HuH-7.5 (cell line): ENCODE measurements around the gene OR6K3.
"Not testable (repeated sequence)": the region's sequence is repeated elsewhere in the genome, so short reads cannot be mapped to it uniquely, and the experiment has no call there.

Source experiments
- DNase-seq: peaks from one replicate; pipeline ENCODE4 v3.0.0; 2011; ENCODE audit warnings: low spot score

Gene OR6K3, protein sequence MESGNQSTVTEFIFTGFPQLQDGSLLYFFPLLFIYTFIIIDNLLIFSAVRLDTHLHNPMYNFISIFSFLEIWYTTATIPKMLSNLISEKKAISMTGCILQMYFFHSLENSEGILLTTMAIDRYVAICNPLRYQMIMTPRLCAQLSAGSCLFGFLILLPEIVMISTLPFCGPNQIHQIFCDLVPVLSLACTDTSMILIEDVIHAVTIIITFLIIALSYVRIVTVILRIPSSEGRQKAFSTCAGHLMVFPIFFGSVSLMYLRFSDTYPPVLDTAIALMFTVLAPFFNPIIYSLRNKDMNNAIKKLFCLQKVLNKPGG

DNA sequence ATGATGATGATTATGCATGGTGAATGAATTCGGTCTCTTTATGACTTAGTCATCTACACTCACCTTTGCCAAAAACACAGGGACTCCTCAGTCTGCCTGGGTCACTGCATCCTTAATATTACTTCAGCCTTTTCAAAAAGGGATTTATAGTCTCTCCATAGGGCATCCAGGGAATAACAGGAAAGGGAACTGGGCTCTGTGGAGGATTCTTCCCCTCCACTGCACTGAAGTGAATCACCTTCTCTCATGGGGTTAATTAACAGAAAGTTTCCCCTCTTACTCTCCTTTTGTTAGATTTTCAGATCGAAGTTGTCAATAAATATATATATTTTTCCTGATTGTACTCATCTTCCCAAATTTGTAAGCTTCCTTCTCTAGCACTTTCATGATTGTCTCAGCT lies at the start of gene OR6K3:
TSS of gene OR6K3 (minus strand) at position 101 of the 400 bp plus-strand sequence. CDS start 2,605 bp downstream, outside the sequence.
- no peak for DNase-seq

DNA sequence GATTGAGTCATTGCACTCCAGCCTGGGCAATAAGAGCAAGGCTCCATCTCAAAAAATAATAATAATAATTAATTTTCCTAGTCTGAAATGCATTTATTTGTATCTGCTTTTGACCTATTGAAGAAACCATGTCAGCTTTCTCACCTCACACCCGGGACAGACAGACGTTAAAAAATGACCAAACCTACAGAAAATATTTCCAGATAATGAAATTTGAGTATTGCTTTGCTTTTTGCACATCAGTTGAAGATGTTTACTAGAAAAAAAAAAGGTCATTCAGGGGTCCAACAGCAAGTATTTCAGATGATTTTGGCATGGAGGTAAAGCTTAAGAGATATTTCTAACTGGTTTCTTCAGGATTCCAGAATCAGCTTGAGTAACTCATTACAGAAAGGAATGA lies 33.9 kb upstream of the OR6K3 start, which contains the start of gene OR6K6:
TSS of gene OR6K6 (plus strand) at position 301 of the 400 bp plus-strand sequence. CDS start 168 bp downstream, outside the sequence.
- DNase-seq: no peak

DNA sequence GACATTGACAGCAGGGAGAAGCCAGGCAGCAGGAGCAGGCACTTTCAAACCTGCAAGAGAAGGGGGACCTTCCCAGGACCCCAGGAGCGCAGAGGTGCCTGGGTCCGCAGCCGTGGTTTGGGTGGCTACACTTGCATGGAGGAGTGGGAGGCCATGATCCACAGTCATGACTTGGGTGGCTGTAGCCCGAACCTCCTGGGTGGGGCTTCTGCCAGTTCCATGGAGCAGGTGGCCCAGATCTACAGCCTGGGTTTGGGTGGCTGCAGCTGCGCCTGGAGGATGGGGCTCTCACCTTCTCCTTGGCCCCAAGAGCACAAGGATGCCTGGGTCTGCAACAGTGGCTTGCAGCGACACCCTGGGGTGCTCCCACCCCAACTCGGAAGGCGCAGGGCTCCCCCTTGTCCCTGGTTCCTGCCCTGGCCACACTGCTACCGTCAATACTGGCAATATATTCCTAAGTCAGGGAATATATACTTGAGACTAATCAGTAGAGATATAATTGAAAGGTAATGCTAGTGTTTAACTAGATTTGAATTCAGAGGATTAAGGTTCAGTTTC lies 31.7 kb upstream of the OR6K3 start:
- no peak for DNase-seq

DNA sequence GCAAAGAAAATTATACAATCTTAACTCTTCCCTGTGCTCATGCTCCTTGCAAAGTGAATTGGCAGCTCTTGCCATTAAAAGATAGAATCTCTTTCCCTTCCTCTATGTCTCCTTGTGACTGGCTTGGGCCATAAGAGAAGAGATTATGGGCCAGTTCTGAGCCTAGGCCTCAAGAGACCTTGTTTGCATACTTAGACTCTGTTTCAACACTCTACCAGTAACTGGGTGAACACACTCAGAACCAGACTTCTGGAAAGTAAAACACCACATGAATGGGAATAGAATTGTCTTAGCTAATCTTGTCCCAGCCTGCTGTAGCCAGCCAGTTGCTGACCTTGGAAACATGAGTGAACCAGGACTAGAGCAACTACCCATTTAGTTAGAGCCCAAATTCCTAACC lies 15.3 kb upstream of the OR6K3 start:
- no peak for DNase-seq

DNA sequence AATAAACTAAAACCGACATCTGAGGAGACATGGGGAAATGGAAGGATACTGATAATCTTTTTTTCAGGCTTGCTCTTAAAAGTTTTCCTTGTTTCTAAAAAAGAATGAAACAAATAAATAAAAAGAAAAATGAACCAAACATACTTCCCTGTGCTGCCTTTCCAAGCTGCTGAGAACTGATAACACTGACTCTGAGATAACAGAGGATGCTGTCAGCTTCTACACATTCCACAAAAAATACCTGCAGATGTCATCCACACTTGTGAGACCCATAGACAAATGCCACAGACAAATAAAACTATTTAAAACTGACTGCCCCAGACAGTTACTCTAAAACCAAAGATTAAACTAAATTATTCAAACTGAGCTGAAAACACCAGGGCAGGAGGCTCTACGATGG lies 12.0 kb upstream of the OR6K3 start:
- DNase-seq: no peak

DNA sequence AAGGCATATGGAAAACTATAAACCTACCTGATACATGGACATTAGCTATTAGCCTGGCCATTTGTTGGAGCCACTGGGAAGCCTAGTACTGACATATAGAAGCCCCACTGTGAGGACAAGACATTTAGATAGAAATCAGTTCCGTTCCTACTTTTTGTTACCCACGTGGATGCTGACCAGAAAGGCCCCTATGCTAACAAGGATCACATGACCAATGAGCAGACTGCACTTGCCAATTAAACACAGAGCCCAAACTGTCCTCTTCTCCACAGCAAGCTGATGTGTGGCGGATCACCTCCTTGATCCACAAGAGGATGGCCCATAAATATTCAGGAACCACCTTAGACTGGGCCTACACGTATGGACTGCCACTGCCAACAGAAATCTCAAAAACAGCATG lies 11.2 kb upstream of the OR6K3 start:
- no peak for DNase-seq

DNA sequence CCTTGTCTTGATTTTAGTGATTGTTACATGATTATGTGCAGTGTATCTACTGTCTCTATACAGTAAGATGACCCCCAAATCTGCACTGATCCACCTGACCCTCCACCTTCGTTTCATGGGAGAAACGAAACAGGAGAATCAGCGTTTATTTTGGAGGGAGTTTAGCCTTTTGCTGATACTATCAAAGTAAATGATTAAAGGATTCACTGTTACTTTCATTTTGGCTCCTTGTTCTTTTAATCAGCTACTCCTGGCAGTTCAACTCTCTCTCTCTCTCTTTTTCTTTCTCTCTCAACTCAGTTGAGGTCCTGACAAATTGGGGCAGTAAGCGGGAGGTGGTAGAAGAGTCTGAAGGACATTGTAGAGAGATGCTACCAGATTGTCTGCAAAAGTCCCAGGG lies 9.9 kb upstream of the OR6K3 start:
- DNase-seq: no peak

DNA sequence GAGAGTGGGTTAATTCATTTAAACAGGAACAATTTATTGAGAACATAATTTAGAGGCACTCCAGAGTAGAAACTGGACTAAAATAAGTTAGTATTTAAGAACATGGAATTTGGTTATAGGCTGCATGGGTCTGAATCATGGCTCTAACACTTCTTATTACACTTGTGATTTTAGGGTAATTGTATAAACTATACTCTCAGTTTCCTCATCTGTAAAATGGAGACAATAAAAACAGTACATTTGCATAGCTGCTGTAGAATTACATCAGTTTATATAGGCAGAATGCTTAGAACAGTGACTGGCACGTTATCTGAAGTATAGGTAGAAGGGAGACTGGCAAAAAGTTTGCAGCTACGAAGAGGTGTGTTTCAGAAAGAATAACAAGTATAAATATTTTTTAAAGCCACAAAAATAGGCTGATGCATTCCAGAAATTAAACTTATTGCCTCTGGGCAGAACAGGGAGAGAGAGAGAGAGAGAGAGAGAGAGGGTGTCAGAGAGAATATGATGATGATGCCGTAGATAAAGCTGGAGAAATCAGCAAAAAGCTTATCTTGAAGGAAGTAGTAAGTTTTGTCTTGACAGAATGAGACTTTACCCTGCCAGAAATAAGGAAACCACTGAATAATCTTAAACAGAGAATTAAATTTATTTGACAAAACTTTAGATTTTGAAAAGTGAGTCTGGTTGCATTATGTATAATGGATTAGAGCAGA lies 8.1 kb upstream of the OR6K3 start:
- DNase-seq: no peak

DNA sequence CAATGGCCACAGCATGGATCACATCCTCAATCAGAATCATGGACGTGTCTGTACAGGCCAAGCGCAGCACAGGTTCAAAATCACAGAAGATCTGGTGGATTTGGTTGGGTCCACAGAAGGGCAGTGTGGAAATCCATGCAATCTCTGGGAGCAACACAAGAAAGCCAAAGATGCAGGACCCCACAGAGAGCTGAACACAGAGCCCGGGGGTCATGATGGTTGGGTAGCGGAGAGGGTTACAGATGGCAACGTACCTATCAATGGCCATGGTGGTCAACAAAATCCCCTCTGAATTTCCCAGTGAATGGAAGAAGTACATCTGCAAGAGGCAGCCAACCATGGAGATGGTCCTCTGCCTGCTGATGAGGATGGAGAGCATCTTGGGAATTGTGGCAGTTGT lies 3.9 kb upstream of the OR6K3 start:
- no peak for DNase-seq

DNA sequence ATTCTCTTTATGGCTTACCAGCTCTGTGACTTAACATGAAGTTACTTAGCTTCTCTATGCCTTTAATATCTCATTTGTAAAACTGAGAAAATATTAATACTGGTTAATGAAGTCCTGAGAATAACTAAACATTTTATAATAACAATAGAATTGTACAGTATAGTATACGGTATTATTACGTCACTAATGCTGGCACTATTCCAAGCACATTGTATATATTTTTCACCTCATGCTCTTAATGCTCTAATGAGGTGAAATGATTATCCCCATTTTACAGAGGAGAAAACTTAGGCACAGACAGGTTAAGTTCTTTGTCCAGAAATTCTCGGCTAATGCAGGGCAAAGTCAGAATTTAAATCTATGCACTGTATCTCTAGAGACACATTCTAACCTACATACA lies 856 bp downstream of the OR6K3 start:
- DNase-seq: no peak

DNA sequence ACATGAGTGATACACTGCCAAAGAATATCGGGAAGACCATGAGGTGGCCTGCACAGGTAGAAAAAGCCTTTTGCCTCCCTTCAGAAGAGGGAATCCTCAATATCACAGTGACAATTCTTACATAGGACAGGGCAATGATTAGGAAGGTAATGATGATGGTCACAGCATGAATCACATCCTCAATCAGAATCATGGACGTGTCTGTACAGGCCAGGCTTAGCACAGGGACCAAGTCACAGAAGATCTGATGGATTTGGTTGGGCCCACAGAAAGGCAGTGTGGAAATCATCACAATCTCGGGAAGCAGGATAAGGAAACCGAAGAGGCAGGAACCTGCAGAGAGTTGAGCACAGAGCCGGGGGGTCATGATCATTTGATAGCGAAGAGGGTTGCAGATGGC lies 3.2 kb downstream of the OR6K3 start:
- no peak for DNase-seq

DNA sequence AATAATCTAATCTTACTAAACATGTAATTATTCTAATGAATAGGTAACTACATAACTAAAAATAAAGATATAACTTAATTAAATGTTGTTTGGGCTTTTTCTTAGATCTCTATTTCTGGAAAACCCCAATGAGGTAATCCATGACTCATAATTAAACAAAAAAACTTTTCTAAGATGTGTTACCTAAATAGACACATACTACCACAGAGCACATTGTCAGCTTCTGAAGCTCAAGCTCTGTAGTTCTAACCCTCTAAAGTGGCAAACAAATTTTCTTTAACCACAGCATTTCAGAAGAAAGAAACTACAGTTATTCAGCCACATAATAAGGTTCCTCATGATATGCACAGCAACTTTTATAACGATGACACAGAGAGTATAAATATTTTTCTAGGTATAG lies 4.2 kb downstream of the OR6K3 start:
- DNase-seq: no peak

DNA sequence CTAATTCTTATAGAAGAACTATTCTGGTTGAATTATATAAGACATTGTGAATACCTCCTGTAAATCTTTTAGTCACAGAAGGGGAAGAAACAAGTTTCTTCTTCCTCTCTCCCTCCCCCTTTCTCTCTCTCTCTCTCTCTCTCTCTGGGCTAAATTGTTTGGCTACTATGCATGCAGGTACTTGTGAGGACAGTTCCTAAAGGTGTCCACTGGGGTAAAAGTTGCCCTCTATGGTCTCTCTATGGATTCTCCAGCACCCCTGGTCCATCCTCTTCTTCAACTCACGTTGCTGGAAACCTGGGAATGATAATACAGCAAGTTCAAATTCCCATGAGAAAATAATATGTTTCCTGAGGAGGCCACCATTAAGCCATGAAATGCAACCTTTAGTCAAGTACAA lies 5.8 kb downstream of the OR6K3 start:
- no peak for DNase-seq

DNA sequence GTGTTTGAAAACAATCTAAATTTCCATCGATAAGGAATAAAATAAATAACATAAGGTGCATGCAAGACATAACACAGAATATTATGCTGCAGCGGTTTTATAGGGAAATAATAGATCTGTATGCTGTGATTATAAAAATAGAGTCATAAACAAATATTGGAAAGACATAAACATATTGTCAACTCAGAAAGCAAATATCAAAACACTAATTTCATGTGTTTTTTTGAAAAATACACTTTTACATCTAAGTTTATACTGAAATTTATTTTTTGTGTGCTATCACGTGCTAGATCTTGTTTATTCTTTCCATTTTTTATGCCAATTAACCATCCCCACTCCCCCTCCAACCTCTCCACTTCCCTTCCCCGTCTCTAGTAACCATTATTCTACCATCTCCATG lies 9.4 kb downstream of the OR6K3 start:
- DNase-seq: no peak

DNA sequence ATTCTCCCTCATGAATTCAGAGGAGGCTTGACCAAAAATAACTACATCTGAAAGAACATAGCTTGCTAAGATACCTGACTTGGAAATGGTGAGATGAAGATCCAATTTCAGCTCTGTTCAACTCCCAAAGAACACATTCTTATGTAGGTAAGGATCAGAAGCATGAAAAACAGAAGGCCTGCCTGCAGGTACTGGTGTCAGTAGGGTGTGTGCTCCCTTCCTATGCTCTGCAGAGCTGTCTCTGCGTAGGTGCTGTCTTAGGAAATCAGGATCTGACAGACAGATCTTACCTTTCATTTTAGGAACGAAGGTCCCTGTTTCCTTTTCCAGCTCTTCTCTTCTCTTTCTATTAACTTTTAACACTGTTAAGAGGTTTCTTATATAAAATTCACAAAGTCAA lies 14.4 kb downstream of the OR6K3 start:
- no peak for DNase-seq

DNA sequence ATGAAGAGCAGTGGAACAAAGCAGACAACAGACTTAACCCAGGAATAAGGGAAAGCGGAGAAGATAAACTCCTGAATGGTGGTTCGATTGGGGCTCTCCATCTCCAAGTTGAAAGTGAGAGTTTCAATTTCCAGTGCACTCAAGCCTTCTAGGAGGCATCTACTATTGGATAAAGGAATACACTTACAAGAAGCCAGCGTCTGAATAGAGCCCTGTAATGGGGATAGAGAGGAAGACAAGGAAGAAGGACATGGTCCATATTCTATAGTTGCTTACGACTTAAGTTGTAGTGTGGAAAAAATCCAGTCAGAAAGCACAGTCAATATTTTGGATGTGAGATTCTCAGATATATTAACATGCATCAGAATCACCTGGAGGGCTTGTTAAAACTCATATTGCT lies 20.0 kb downstream of the OR6K3 start, which contains the start of gene OR6K2:
TSS of gene OR6K2 (minus strand) at position 101 of the 400 bp plus-strand sequence. CDS start at position 101, 0 bp downstream.
- no peak for DNase-seq

DNA sequence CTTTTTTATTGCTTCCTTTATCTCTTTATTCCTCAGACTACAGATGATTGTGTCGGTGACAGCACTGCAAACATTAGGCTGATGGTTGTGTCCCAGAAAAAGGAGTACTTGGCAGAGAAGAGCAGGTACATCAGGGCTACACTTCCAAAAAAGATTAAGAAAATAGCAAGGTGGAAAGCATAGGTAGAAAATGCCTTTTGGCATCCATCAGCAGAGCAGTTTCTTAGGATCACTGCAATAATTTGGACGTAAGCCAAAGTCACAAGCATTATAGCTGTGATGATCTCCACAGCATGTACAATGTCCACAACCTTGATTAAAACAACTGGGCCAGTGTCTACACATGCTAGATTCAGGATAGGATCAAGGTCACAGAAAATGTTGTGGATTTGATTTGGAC lies 25.9 kb downstream of the OR6K3 start:
- DNase-seq: no peak

DNA sequence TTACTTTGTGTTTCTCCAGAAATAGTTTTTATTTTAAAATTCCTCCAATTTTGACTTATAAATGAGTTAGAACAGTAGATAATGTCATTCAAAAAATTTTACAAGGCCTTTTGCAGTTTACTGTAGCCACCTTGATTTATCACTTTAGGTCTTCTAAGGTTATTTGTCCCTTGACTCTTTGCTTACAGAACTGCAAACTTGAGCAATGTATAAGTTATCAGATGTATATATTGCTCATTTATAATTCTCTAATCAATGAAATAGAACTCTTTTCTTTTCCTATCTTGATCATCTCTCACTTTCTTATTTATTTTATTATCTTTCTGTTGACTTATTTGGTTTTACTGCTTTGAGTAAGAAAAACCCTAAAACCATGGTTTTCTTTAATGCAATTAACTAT lies 28.2 kb downstream of the OR6K3 start:
- DNase-seq: no peak

DNA sequence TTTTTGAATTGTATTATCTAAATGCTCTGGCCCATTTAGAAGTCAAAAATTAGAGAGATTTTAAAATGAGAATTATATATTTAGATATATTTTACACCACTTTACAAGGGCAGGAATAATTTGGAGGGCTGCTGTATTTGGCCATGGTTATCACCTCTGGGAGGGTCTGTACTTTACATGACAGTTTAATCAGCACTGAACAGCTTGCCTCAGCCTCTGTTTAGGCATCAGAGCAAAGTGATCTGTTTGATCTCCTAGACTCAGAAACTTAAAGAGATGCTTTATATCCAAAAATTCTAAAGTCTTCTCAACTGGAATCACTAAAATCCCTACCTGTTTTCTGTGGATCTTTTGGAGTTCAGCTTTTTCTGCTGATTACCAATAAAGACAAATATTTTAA lies 28.6 kb downstream of the OR6K3 start:
- DNase-seq: no peak

DNA sequence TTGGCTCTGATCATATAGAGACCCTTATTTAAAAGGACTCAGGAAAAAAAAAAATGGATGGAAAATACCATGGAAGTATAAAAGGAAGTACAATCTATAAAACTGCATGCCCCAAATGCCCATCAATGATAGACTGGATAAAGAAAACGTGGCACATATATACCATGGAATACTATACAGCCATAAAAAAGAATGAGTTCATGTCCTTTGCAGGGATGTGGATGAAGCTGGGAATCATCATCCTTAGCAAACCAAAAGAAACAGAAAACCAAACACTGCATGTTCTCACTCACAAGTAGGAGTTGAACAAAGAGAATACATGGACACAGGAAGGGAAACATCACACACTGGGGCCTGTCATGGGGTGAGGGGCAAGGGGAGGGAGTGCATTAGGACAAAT lies 29.4 kb downstream of the OR6K3 start:
- not testable (repeated sequence) for DNase-seq

DNA sequence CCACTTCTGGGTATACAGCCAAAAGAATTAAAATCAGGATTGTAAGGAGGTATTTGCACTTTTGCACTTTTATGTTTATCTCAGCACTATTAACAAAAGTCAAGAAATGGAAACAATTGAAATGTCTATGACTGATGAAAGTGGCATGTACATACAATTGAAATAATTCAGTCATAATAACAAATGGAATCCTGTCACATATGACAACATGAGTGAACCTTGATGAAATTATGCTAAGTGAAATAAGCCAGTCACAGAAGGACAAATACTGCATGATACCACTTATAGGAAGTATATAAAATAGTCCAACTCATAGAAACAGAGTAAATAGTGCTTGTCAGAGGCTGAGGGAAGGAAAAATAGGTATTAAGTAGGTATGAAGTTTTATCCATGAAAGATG lies 30.6 kb downstream of the OR6K3 start:
- DNase-seq: no peak

DNA sequence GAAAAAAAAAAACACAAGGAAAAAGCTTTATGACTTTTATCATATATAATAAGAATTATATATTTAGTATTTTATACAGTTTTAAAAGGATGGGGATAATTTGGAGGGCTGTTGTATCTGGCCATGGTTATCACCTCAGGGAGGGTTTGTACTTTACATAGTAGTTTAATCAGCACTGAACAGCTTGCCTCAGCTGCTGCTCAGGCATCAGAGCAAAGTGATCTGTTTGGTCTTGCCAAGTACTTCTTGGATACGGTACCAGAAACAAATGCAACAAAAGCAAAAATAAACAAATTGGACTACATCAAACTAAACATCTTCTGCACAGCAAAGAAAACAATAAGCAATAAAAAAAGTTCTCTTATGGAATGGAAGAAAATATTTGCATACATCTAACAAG lies 31.4 kb downstream of the OR6K3 start:
- DNase-seq: no peak

DNA sequence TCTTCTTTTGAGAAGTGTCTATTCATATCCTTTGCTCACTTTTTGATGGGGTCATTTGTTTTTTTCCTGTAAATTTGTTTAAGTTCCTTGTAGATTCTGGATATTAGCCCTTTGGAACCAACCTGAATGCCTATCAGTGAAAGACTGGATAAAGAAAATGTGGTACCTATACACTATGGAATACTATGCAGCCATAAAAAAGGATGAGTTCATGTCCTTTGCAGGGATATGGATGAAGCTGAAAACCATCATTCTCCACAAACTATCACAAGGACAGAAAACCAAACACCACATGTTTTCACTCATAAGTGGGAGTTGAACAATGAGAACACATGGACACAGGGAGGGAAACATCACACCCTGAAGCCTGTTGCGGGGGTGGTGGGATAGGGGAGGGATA lies 32.2 kb downstream of the OR6K3 start:
- DNase-seq: not testable (repeated sequence)
